ENCODE data around the gene HIPK2. TPM values are rescaled to one million over a fixed set of nuclear protein-coding genes. Genes with fewer than 3 reads are reported as not detected.

The HIPK2 gene
- total RNA-seq, 1 experiment from 2014 or later = 33.4 TPM

DNA sequence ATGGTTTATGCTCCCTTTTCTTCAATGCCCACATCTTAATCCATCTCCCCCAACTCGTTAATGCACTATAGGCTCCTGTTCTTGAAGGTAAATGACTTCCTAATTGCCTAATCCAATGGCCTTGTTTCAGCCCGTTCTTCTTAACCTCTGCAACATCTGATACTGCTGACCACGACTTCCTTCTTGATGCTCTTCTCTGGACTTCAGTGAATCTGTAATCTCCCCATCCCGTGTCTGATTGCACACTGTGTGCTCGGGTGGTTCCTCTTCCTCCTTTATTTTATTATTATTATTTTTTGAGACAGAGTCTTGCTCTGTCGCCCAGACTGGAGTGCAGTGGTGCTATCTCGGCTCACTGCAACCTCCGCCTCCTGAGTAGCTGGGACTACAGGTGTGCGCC is 58.9 kb downstream of the HIPK2 start:
- Mint-ChIP-seq H3K4me1 (ENCODE audit: low read depth, unreplicated experiment) (no peaks in the 10 kb centered on the region), H3K4me3 (ENCODE audit: low read depth, unreplicated experiment) (no peak overlapping the region), H3K27me3 (ENCODE audit: unreplicated experiment) (no peaks in the 10 kb centered on the region), H3K9me3 (ENCODE audit: low read depth, unreplicated experiment) (no peaks in the 10 kb centered on the region), H3K36me3 (ENCODE audit: insufficient read depth, unreplicated experiment) (peaks cover 8% of the 10 kb centered on the region), H3K27ac (ENCODE audit: unreplicated experiment) (no peak overlapping the region)
- no peak for DNase-seq
- CTCF ChIA-PET = no interaction called here
- TF ChIP-seq, protein P1, sequence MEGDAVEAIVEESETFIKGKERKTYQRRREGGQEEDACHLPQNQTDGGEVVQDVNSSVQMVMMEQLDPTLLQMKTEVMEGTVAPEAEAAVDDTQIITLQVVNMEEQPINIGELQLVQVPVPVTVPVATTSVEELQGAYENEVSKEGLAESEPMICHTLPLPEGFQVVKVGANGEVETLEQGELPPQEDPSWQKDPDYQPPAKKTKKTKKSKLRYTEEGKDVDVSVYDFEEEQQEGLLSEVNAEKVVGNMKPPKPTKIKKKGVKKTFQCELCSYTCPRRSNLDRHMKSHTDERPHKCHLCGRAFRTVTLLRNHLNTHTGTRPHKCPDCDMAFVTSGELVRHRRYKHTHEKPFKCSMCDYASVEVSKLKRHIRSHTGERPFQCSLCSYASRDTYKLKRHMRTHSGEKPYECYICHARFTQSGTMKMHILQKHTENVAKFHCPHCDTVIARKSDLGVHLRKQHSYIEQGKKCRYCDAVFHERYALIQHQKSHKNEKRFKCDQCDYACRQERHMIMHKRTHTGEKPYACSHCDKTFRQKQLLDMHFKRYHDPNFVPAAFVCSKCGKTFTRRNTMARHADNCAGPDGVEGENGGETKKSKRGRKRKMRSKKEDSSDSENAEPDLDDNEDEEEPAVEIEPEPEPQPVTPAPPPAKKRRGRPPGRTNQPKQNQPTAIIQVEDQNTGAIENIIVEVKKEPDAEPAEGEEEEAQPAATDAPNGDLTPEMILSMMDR (IDR thresholded peaks at IDR 0.05; ENCODE audit: unreplicated experiment) = no peak
- intact Hi-C loops (cut with micrococcal nuclease; ENCODE audit: unreplicated experiment) = no loop called here
- BruUV-seq (replicated peaks) = no TSS peak

DNA sequence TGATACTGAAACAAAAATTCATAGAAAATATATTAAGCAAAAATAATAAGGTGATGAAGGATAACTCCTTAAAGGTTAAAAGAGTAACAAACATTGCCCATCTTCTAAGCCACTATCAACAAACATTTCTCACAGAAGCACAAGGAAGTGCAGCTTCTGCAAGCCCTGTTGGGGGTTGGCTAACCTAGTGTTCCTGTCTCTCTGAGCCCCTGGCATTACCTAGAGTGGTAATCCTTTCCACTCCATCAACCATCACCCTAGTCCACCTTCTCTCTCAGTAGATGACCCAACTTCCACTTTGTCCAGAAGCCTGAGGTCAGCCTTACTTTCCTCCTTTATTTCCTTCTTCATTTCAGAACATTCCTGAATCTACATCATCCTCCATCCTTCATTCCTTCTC is 59.7 kb downstream of the HIPK2 start:
- intact Hi-C loops (cut with micrococcal nuclease; ENCODE audit: unreplicated experiment) = no loop called here
- no peak overlapping the region for H3K4me3 Mint-ChIP-seq (ENCODE audit: low read depth, unreplicated experiment)
- CTCF ChIA-PET = no interaction called here
- no peak for DNase-seq
- H3K9me3 Mint-ChIP-seq (ENCODE audit: low read depth, unreplicated experiment) = no peaks in the 10 kb centered on the region
- TF ChIP-seq, protein P1 (IDR thresholded peaks at IDR 0.05; ENCODE audit: unreplicated experiment) = no peak
- H3K4me1 Mint-ChIP-seq (ENCODE audit: low read depth, unreplicated experiment) = no peaks in the 10 kb centered on the region
- H3K27me3 Mint-ChIP-seq (ENCODE audit: unreplicated experiment) = no peaks in the 10 kb centered on the region
- H3K36me3 Mint-ChIP-seq (ENCODE audit: insufficient read depth, unreplicated experiment) = peaks cover 10% of the 10 kb centered on the region
- BruUV-seq (replicated peaks) = no TSS peak
- H3K27ac Mint-ChIP-seq (ENCODE audit: unreplicated experiment) = no peak overlapping the region

DNA sequence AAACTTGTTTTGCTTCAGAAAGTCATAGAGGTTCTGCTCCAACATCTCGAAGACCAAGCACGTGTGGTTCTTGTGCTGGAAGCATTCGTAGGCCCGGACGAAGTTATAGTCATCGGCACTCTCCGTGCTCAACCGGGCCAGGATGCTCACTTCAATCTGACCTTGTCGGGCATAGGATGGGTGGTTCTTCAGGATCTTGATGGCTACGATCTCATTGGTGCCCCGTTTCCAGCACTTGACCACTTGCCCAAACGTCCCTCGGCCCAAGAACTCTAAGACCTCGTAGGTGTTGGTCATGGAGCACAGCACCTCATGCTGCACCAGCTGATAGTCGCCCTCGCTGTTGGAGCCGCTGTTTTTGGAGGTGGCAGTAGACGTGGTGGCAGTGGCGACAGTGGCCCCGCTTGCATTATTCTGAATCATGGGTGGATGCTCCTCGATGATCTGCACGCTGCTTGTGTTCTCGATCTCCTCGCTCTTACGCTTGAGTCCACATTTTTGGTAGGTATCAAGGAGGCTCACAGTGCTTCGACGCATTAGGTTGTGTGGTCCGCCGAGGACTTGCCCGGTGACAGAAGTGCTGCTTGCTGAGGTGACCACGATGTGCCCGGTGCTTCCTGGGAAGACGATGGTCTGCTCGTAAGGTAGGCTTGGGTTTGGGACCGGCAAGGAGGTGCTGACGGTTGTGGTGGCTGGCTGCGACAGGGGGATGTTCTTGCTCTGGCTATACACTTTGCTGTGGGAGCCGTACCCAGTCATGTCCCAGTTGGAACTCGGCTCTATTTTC is 61.4 kb downstream of the HIPK2 start:
- Mint-ChIP-seq H3K27ac (ENCODE audit: unreplicated experiment) (no peak overlapping the region), H3K4me3 (ENCODE audit: low read depth, unreplicated experiment) (no peak overlapping the region), H3K36me3 (ENCODE audit: insufficient read depth, unreplicated experiment) (peaks cover 10% of the 10 kb centered on the region), H3K9me3 (ENCODE audit: low read depth, unreplicated experiment) (no peaks in the 10 kb centered on the region), H3K27me3 (ENCODE audit: unreplicated experiment) (no peaks in the 10 kb centered on the region), H3K4me1 (ENCODE audit: low read depth, unreplicated experiment) (no peaks in the 10 kb centered on the region)
- CTCF ChIA-PET = no interaction called here
- intact Hi-C loops (cut with micrococcal nuclease; ENCODE audit: unreplicated experiment) = no loop called here
- TF ChIP-seq, protein P1 (IDR thresholded peaks at IDR 0.05; ENCODE audit: unreplicated experiment) = no peak
- no peak for DNase-seq
- no TSS peak for BruUV-seq (replicated peaks)

DNA sequence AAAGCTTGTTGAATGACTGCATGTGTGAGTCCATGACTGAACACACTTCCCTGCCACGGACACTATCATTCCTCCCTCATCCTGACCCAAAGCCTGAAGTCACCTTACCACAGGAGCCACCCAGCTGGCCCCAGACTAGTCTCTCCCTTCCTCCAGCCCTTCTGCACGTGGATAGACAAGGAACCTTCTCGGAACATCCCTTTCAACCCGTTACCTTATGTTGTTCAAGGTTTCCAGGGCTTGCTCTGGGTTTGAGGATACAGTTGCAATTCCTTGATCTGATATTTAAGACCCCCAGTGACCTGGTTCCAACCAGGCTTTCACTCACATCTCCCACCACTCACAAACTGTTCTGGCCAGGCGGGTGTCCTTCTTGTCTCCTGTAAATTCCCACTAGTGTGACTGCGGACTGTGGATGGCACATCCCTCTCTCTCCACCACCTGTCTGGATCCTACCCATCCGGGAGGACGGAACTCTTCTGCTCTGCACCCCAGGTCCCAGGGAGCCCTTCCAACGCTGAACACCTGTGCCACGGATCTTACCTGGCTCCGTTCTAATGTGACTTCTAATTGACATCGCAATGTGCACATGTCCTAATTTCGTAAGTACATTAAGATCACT is 62.5 kb downstream of the HIPK2 start:
- Mint-ChIP-seq H3K4me3 (ENCODE audit: low read depth, unreplicated experiment) (no peak overlapping the region), H3K9me3 (ENCODE audit: low read depth, unreplicated experiment) (no peaks in the 10 kb centered on the region), H3K27ac (ENCODE audit: unreplicated experiment) (no peak overlapping the region), H3K36me3 (ENCODE audit: insufficient read depth, unreplicated experiment) (peaks cover 10% of the 10 kb centered on the region), H3K27me3 (ENCODE audit: unreplicated experiment) (no peaks in the 10 kb centered on the region), H3K4me1 (ENCODE audit: low read depth, unreplicated experiment) (no peaks in the 10 kb centered on the region)
- CTCF ChIA-PET = interaction anchor here (0.5 kb wide), 1 partner anchor 666 kb away, joined by 3 read pairs; no protein-coding TSS in a partner anchor
- no TSS peak for BruUV-seq (replicated peaks)
- TF ChIP-seq, protein P1 (IDR thresholded peaks at IDR 0.05; ENCODE audit: unreplicated experiment) = no peak
- intact Hi-C loops (cut with micrococcal nuclease; ENCODE audit: unreplicated experiment) = no loop called here
- DNase-seq = no peak

Measured in Calu3 (cell line).